Bronchial epithelial cell (primary cell): ENCODE measurements around the gene TNFAIP3. TPM values are rescaled to one million over a fixed set of nuclear protein-coding genes. Genes with fewer than 3 reads are reported as not detected.
A peak's percentile ranks its signal among the peaks of the same experiment; 100 is the strongest.

Source experiments
- DNase-seq: peaks from one replicate; pipeline ENCODE4 v3.0.0-alpha.2; 2010; ENCODE audit warnings: low read depth
- FAIRE-seq: peaks from 2 replicates; lab custom pipeline; 2011; peaks lifted over from hg19 to GRCh38; lab: Jason Lieb, UNC
- H3K27me3 ChIP-seq: 2 replicates; pipeline ENCODE4 v1.5.1; 2011; ENCODE audit warnings: low read length; ENCODE audit not compliant: control insufficient read depth, insufficient read depth
- H3K36me3 ChIP-seq: 2 replicates; pipeline ENCODE4 v1.5.1; 2011; ENCODE audit warnings: low read length; ENCODE audit not compliant: control insufficient read depth, insufficient read depth
- H3K4me3 ChIP-seq: 2 replicates; pipeline ENCODE4 v1.5.1; 2011; ENCODE audit warnings: mild to moderate bottlenecking, low read depth, low read length, control low read depth
- total RNA-seq: library from RNA; depleted of rRNA; stranded (reverse); fragments of >200 nt; gene quantifications from 2 replicates; pipeline ENCODE4 v1.2.1, GENCODE V29; 2014
- TF ChIP-seq, protein P1 (sequence below): IDR thresholded peaks from 2 replicates; pipeline ENCODE4 v1.5.1; 2011; ENCODE audit warnings: mild to moderate bottlenecking, moderate library complexity, low read length, control low read depth, inconsistent platforms; ENCODE audit not compliant: insufficient read depth, severe bottlenecking

The TNFAIP3 gene
- total RNA-seq, 1 donor from 2014 or later = 2.1 TPM

DNA sequence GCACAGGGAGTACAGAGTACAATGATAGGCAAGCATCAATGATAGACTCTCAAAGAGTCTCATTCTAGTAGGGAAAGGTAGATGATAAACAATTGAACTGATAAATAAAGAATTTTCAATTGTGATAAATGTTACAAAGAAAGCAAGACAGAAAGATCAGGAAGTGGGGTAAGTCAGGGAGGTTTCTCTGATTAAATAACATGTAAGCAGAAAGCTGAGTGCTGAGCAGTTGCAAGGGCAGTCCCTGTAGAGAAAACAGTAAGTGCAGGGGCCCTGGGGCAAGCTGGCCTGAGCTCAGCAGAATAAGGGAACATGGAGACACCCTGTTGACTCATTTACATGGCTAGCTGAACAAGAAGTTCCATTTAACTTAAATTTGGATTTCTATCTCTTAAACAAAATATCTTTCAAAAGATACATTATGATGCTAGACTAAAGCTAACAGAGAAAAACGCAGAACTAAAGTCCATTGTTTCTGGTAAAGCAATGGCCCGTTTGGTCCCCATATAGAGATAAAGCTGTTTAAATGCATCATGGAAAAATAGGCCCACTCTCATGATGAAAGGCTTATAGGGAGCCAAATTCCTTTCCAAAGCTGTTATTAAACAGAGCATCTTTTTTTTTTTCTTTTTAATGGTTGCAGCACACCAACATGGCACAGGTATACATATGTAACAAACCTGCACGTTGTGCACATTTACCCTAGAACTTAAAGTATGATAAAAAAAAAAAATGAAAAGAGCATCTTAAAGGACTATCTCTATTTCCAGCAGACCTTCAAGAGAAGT, 5.3 kb upstream of the TNFAIP3 start:
- TF ChIP-seq, protein P1, sequence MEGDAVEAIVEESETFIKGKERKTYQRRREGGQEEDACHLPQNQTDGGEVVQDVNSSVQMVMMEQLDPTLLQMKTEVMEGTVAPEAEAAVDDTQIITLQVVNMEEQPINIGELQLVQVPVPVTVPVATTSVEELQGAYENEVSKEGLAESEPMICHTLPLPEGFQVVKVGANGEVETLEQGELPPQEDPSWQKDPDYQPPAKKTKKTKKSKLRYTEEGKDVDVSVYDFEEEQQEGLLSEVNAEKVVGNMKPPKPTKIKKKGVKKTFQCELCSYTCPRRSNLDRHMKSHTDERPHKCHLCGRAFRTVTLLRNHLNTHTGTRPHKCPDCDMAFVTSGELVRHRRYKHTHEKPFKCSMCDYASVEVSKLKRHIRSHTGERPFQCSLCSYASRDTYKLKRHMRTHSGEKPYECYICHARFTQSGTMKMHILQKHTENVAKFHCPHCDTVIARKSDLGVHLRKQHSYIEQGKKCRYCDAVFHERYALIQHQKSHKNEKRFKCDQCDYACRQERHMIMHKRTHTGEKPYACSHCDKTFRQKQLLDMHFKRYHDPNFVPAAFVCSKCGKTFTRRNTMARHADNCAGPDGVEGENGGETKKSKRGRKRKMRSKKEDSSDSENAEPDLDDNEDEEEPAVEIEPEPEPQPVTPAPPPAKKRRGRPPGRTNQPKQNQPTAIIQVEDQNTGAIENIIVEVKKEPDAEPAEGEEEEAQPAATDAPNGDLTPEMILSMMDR = no peak
- Histone ChIP-seq H3K36me3 (no peaks in the 10 kb centered on the region), H3K27me3 (no peaks in the 10 kb centered on the region), H3K4me3 (no peak overlapping the region)
- DNase-seq = peak; percentile 64
- FAIRE-seq = no peak

DNA sequence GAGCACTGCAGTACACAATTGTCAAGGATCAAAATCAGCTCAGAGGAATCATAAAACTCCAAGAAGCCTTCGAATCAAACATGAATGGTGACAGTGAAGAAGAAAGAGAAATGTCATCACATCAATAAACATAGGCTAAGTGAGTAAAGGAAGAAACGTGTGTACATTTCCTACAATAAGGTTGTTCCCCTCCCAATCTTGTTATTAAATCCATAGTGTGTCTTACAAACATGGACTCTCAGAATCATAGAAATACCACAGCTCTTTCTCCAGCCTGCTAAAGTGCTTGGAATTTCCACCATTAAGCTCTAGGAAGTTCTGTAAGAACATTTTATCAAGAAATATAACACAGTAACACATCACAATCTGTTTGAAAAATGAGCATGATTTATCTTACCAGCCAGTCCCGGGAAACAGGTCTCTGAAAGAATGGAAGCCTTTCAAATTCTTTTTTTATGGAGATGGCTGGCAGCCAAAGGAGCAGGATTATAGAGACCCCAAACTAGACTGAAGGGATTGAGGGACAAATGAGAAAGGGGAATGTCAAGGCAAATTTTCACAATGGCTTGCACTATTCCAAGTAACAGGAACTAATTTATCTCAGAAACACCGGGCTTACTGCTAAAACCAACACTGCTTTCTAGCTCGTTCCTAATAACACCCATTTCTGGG, 4.5 kb upstream of the TNFAIP3 start:
- Histone ChIP-seq H3K27me3 (no peaks in the 10 kb centered on the region), H3K36me3 (no peaks in the 10 kb centered on the region), H3K4me3 (no peak overlapping the region)
- FAIRE-seq = no peak
- DNase-seq = no peak
- TF ChIP-seq, protein P1 = no peak

GRCh38 chr6:137863091-137863797, 3.8 kb upstream of the TNFAIP3 start:
- TF ChIP-seq, protein P1 = no peak

GRCh38 chr6:137864812-137865508, 2.1 kb upstream of the TNFAIP3 start:
- Histone ChIP-seq H3K36me3 (no peaks in the 10 kb centered on the region), H3K4me3 (no peak overlapping the region), H3K27me3 (no peaks in the 10 kb centered on the region)
- peak; percentile 68 for FAIRE-seq
- DNase-seq = no peak
- TF ChIP-seq, protein P1 = no peak

More at GRCh38 chr6:137863091-137863797, 3.8 kb upstream of the TNFAIP3 start:
- Histone ChIP-seq H3K4me3 (no peak overlapping the region), H3K27me3 (no peaks in the 10 kb centered on the region), H3K36me3 (no peaks in the 10 kb centered on the region)
- FAIRE-seq = no peak
- no peak for DNase-seq

- TF ChIP-seq, protein P1 = no peak
- no peaks in the 10 kb centered on the region for H3K36me3 ChIP-seq
- no peak for DNase-seq
- H3K4me3 ChIP-seq = peak overlapping the region; percentile 42
- no peaks in the 10 kb centered on the region for H3K27me3 ChIP-seq
- no peak for FAIRE-seq
These were observed 702 bp upstream of the TNFAIP3 start for GRCh38 chr6:137866200-137866913.
